GM21528 (cell line): ENCODE data around the gene JUNB.

Source experiments
- ATAC-seq: cut with Tn5 transposase; IDR thresholded peaks from one replicate; pipeline ENCODE4 v1.9.1; 2021; ENCODE audit warnings: mild to moderate bottlenecking, moderate library complexity; ENCODE audit not compliant: unreplicated experiment, low FRiP score

JUNB gene

GRCh38 chr19:12773571-12773970 lies 17.7 kb upstream of the JUNB start:
- ATAC-seq: no peak

GRCh38 chr19:12774588-12775555 lies 16.4 kb upstream of the JUNB start, which contains the start of gene HOOK2:
HOOK2 (minus strand) TSS chr19:12775552; CDS start chr19:12775449, 103 bp downstream.
- no peak for ATAC-seq

GRCh38 chr19:12777217-12778016 lies 13.9 kb upstream of the JUNB start:
- ATAC-seq: no peak

- no peak for ATAC-seq
Observed at GRCh38 chr19:12778017-12778904, 13.0 kb upstream of the JUNB start.

GRCh38 chr19:12778905-12779161 lies 12.5 kb upstream of the JUNB start:
- ATAC-seq: no peak

- no peak for ATAC-seq
Observed at GRCh38 chr19:12779162-12779993, 11.9 kb upstream of the JUNB start.

- ATAC-seq: no peak
Observed at GRCh38 chr19:12782174-12782423, 9.2 kb upstream of the JUNB start.

GRCh38 chr19:12782424-12783290 lies 8.6 kb upstream of the JUNB start:
- peak; percentile 34 for ATAC-seq

GRCh38 chr19:12783291-12783848 lies 7.9 kb upstream of the JUNB start:
- ATAC-seq: no peak

GRCh38 chr19:12783849-12784393 lies 7.4 kb upstream of the JUNB start:
- no peak for ATAC-seq

GRCh38 chr19:12784394-12784870 lies 6.9 kb upstream of the JUNB start:
- ATAC-seq: no peak

GRCh38 chr19:12784871-12785430 lies 6.3 kb upstream of the JUNB start:
- no peak for ATAC-seq

- ATAC-seq: no peak
Observed at GRCh38 chr19:12785431-12786031, 5.8 kb upstream of the JUNB start.

- ATAC-seq: no peak
Observed at GRCh38 chr19:12786141-12786870, 5.0 kb upstream of the JUNB start.

- ATAC-seq: no peak
Observed at GRCh38 chr19:12786952-12787351, 4.3 kb upstream of the JUNB start.

- ATAC-seq: no peak
Observed at GRCh38 chr19:12787458-12787857, 3.8 kb upstream of the JUNB start.
